Neuronal stem cell (in vitro differentiated cells): ENCODE results near the gene EFCAB13.

Experiments
- DNase-seq: peaks from one replicate; pipeline ENCODE4 v3.0.0-alpha.2; 2013; ENCODE audit warnings: low spot score
- H2AFZ ChIP-seq: one replicate; pipeline ENCODE4 v1.6.1; 2013; ENCODE audit warnings: mild to moderate bottlenecking, low read length, inconsistent platforms
- H2AK5ac ChIP-seq: 2 replicates; pipeline ENCODE4 v1.6.1; 2013; ENCODE audit warnings: low read depth, mild to moderate bottlenecking, inconsistent platforms, low read length, moderate library complexity, mixed read lengths
- H2BK120ac ChIP-seq: 2 replicates; pipeline ENCODE4 v1.6.1; 2013; ENCODE audit warnings: low read depth, mild to moderate bottlenecking, inconsistent platforms, low read length, moderate library complexity, mixed read lengths
- H2BK12ac ChIP-seq: one replicate; pipeline ENCODE4 v1.6.1; 2013; ENCODE audit warnings: low read length, inconsistent platforms
- H2BK15ac ChIP-seq: 2 replicates; pipeline ENCODE4 v1.6.1; 2013; ENCODE audit warnings: mild to moderate bottlenecking, low read length, inconsistent platforms, mixed read lengths
- H2BK5ac ChIP-seq: one replicate; pipeline ENCODE4 v1.6.1; 2013; ENCODE audit warnings: inconsistent platforms, mild to moderate bottlenecking, low read length, moderate library complexity
- H3K14ac ChIP-seq: one replicate; pipeline ENCODE4 v1.6.1; 2013; ENCODE audit warnings: low read length, inconsistent platforms
- H3K18ac ChIP-seq: 2 replicates; pipeline ENCODE4 v1.6.1; 2013; ENCODE audit warnings: low read length, inconsistent platforms
- H3K23ac ChIP-seq: 2 replicates; pipeline ENCODE4 v1.6.1; 2013; ENCODE audit warnings: low read depth, mild to moderate bottlenecking, mixed read lengths, low read length, inconsistent platforms; ENCODE audit not compliant: poor library complexity
- H3K27ac ChIP-seq: replicated peaks from 3 replicates; pipeline ENCODE4 v1.5.1; 2013; ENCODE audit warnings: low read length, inconsistent platforms
- H3K27me3 ChIP-seq, 3 experiments: 2 replicates each; pipeline ENCODE4 v1.6.1; 2013; ENCODE audit warnings: low read length in 3 of 3, mild to moderate bottlenecking in 2 of 3, inconsistent platforms in 1 of 3, low read depth in 1 of 3, mixed read lengths in 1 of 3, moderate library complexity in 1 of 3; ENCODE audit not compliant: control insufficient read depth in 3 of 3, insufficient read depth in 3 of 3
- H3K36me3 ChIP-seq, 2 donors: replicated peaks in 1 of 2; 2 replicates each; pipeline ENCODE4 v1.6.1; 2013; ENCODE audit warnings: low read length in 2 of 2; ENCODE audit not compliant: control insufficient read depth in 2 of 2, insufficient read depth in 2 of 2
- H3K4ac ChIP-seq: 2 replicates; pipeline ENCODE4 v1.6.1; 2013; ENCODE audit warnings: inconsistent platforms, mild to moderate bottlenecking, low read length, moderate library complexity
- H3K4me1 ChIP-seq, 2 donors: 1 replicate in 1 of 2; 2 replicates in 1 of 2; pipeline ENCODE4 v1.6.1; 2013; ENCODE audit warnings: low read length in 2 of 2, low read depth in 1 of 2; ENCODE audit not compliant: control insufficient read depth in 2 of 2, insufficient read depth in 1 of 2
- H3K4me2 ChIP-seq: one replicate; pipeline ENCODE4 v1.6.1; 2013; ENCODE audit warnings: mild to moderate bottlenecking, low read length, inconsistent platforms; ENCODE audit not compliant: insufficient read depth, poor library complexity, severe bottlenecking
- H3K4me3 ChIP-seq, 2 donors: 2 replicates each; pipeline ENCODE4 v1.5.1; 2013; ENCODE audit warnings: low read length in 2 of 2, mild to moderate bottlenecking in 2 of 2, inconsistent platforms in 1 of 2, moderate library complexity in 1 of 2
- H3K79me1 ChIP-seq: one replicate; pipeline ENCODE4 v1.6.1; 2013; ENCODE audit warnings: low read depth, mild to moderate bottlenecking, inconsistent platforms, low read length, moderate library complexity
- H3K9ac ChIP-seq: one replicate; pipeline ENCODE4 v1.6.1; 2013; ENCODE audit warnings: mild to moderate bottlenecking, low read depth, low read length, inconsistent platforms; ENCODE audit not compliant: poor library complexity
- H3K9me3 ChIP-seq, 2 donors: replicated peaks in 1 of 2; 2 replicates each; pipeline versions ENCODE3 to v1.6.1; 2013; ENCODE audit warnings: low read length in 2 of 2, mild to moderate bottlenecking in 2 of 2, inconsistent platforms in 1 of 2, low read depth in 1 of 2, mixed read lengths in 1 of 2, moderate library complexity in 1 of 2; ENCODE audit not compliant: control insufficient read depth in 2 of 2, insufficient read depth in 1 of 2
- H4K8ac ChIP-seq: one replicate; pipeline ENCODE4 v1.6.1; 2013; ENCODE audit warnings: low read depth, mild to moderate bottlenecking, inconsistent platforms, low read length, moderate library complexity
- H4K91ac ChIP-seq: one replicate; pipeline ENCODE4 v1.6.1; 2013; ENCODE audit warnings: low read length, low read depth, mild to moderate bottlenecking, inconsistent platforms; ENCODE audit not compliant: poor library complexity
- WGBS, 2 donors: extraction: QIAGEN DNeasy Blood & Tissue Kit; methylation state at CpG; one replicate each; pipeline ENCODE4 v1.1.7; 2013; ENCODE audit warnings: missing lambda C conversion rate in 2 of 2, mixed read lengths in 1 of 2; ENCODE audit not compliant: insufficient read length in 2 of 2, insufficient replicate concordance in 1 of 2; ENCODE audit errors: extremely low coverage in 2 of 2; 5-methylcytosine and 5-hydroxymethylcytosine counted together

The EFCAB13 gene

GRCh38 chr17:47289302-47289701 is 34.5 kb upstream of the EFCAB13 start:
- Histone ChIP-seq H2BK15ac (no peak overlapping the region), H4K8ac (no peak overlapping the region), H2BK12ac (no peak overlapping the region), H2AK5ac (no peak overlapping the region), H3K4me3 (no peak overlapping the region), H3K9me3 (no peaks in the 10 kb centered on the region), H3K4ac (no peak overlapping the region), H3K9ac (no peak overlapping the region), H3K27me3 (no peaks in the 10 kb centered on the region), H2AFZ (no peak overlapping the region), H3K36me3 (no peaks in the 10 kb centered on the region), H3K4me2 (no peak overlapping the region), H2BK5ac (no peak overlapping the region), H3K18ac (no peak overlapping the region), H3K4me1 (peaks cover under 1% of the 10 kb centered on the region in 2 donors), H3K23ac (no peak overlapping the region), H3K79me1 (no peaks in the 10 kb centered on the region), H4K91ac (no peak overlapping the region), H3K27ac (no peak overlapping the region), H2BK120ac (no peak overlapping the region), H3K14ac (no peak overlapping the region)
- DNase-seq, result no peak
- WGBS, 2 donors, result no CpG with 5 or more reads among the region's 1 CpG

GRCh38 chr17:47290870-47291241 is 32.9 kb upstream of the EFCAB13 start:
- Histone ChIP-seq H3K9me3 (no peaks in the 10 kb centered on the region), H3K18ac (no peak overlapping the region), H3K27ac (no peak overlapping the region), H2AK5ac (no peak overlapping the region), H3K4me3 (no peak overlapping the region), H3K9ac (no peak overlapping the region), H2BK5ac (no peak overlapping the region), H3K4me2 (no peak overlapping the region), H3K4ac (no peak overlapping the region), H3K79me1 (no peaks in the 10 kb centered on the region), H3K14ac (no peak overlapping the region), H2AFZ (no peak overlapping the region), H2BK120ac (no peak overlapping the region), H3K36me3 (no peaks in the 10 kb centered on the region), H2BK15ac (no peak overlapping the region), H3K27me3 (no peaks in the 10 kb centered on the region), H3K23ac (no peak overlapping the region), H2BK12ac (no peak overlapping the region), H4K8ac (no peak overlapping the region), H3K4me1 (peaks cover 14% of the 10 kb centered on the region in 2 donors), H4K91ac (no peak overlapping the region)
- WGBS, 2 donors, result no CpG with 5 or more reads among the region's 5 CpGs
- no peak for DNase-seq

DNA sequence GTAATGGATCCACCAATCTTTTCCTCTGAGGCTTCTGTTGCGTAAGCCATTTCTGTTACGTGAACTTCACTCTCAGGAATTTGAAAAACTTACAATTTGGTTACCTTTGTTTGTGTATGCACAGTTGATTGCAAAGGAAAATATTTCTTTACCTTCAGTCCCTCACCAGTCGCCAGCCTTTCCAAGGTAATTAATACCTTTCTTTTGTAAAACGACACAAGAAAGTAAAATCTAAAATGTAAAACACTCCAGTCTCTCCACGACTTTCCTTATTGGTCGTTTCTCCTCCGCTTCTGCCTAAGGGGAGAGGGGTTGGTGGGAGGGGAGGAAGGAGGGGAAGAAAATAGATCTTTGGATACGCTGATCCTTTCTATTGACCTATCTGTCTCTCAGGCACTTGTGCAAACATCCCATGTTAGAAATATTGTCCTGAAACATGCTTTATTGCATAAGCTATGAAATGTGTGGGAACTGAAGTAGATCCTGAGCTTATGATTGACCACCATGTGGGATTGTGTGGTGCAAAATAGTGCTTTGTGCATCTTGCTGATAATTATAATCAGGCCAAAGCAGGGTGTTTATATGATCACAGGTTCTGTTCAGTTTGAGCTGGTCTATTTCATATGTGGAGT is 32.4 kb upstream of the EFCAB13 start:
- no peak for DNase-seq
- WGBS, 2 donors, result no CpG with 5 or more reads among the region's 8 CpGs
- H2BK12ac ChIP-seq, result no peak overlapping the region

DNA sequence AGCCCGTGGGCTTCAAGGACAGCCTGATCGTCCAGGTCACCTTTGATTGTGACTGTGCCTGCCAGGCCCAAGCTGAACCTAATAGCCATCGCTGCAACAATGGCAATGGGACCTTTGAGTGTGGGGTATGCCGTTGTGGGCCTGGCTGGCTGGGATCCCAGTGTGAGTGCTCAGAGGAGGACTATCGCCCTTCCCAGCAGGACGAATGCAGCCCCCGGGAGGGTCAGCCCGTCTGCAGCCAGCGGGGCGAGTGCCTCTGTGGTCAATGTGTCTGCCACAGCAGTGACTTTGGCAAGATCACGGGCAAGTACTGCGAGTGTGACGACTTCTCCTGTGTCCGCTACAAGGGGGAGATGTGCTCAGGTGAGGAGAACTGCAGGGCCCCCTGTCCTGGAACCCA is 31.5 kb upstream of the EFCAB13 start:
- Histone ChIP-seq H2BK5ac (no peak overlapping the region), H3K36me3 (no peaks in the 10 kb centered on the region), H3K9me3 (no peaks in the 10 kb centered on the region), H3K27me3 (no peaks in the 10 kb centered on the region), H2BK120ac (no peak overlapping the region), H3K9ac (no peak overlapping the region), H4K8ac (peak overlapping the region; percentile 29), H3K27ac (no peak overlapping the region), H2BK12ac (no peak overlapping the region), H3K18ac (peak overlapping the region; percentile 77), H3K4me3 (peak overlapping the region in 1 of 2 donors; percentile 42), H3K14ac (no peak overlapping the region), H2BK15ac (peak overlapping the region; percentile 5), H3K4me1 (peaks cover 17% of the 10 kb centered on the region in 2 donors), H3K4ac (no peak overlapping the region), H2AFZ (no peak overlapping the region), H4K91ac (no peak overlapping the region), H3K79me1 (no peaks in the 10 kb centered on the region), H3K23ac (no peak overlapping the region), H3K4me2 (no peak overlapping the region), H2AK5ac (peak overlapping the region; percentile 30)
- no peak for DNase-seq
- no CpG with 5 or more reads among the region's 14 CpGs for WGBS, 2 donors

More for the DNA sequence above, 32.4 kb upstream of the EFCAB13 start:
- H3K4me2 ChIP-seq, result no peak overlapping the region
- H2BK5ac ChIP-seq, result no peak overlapping the region
- H3K9ac ChIP-seq, result no peak overlapping the region
- H3K9me3 ChIP-seq, result no peaks in the 10 kb centered on the region
- no peak overlapping the region for H3K4me3 ChIP-seq
- H3K23ac ChIP-seq, result no peak overlapping the region
- no peak overlapping the region for H3K27ac ChIP-seq
- H2BK15ac ChIP-seq, result no peak overlapping the region
- no peak overlapping the region for H3K18ac ChIP-seq
- H3K79me1 ChIP-seq, result no peaks in the 10 kb centered on the region
- no peak overlapping the region for H4K91ac ChIP-seq
- H3K14ac ChIP-seq, result no peak overlapping the region
- no peaks in the 10 kb centered on the region for H3K36me3 ChIP-seq
- H3K4ac ChIP-seq, result no peak overlapping the region
- H2BK120ac ChIP-seq, result no peak overlapping the region
- no peak overlapping the region for H2AFZ ChIP-seq
- H3K4me1 ChIP-seq, result peaks cover 17% of the 10 kb centered on the region in 2 donors
- H4K8ac ChIP-seq, result no peak overlapping the region
- no peak overlapping the region for H2AK5ac ChIP-seq
- no peaks in the 10 kb centered on the region for H3K27me3 ChIP-seq
